Measurements from ENCODE around the gene UGT1A10. TPM values are rescaled to one million over a fixed set of nuclear protein-coding genes. Genes with fewer than 3 reads are reported as not detected.
"Not testable (repeated sequence)": the region's sequence is repeated elsewhere in the genome, so short reads cannot be mapped to it uniquely, and the experiment has no call there.

The UGT1A10 gene
- total RNA-seq, 2 experiments from 2014 or later: not detected

DNA sequence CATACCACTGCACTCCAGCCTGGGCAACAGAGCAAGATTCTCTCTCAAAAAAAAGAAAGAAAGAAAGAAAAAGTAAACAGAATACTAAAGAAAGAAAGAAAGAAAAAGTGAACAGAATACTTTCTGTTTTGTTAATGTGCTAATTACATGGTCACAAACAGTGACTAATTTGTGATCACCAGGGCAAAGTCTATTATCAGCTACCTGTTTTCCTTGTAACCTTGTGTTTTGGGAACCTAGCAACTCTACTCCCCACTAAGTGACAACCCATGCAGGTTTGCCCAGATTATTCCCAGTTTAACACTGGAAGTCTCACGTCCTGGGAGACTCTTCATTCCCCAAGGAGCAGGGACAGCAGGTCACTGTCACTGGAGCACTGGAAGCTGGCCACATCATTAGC is 18.8 kb downstream of the UGT1A10 start:
- intact Hi-C loops (cut with micrococcal nuclease): no loop called here
- no peaks in the 10 kb centered on the region for H3K9me3 Mint-ChIP-seq
- no peaks in the 10 kb centered on the region for H3K36me3 Mint-ChIP-seq (ENCODE audit: low read depth)
- ChIA-PET CTCF (no interaction called here), POLR2A (no interaction called here)
- H3K4me1 Mint-ChIP-seq (ENCODE audit: low read depth): no peaks in the 10 kb centered on the region
- H3K27me3 Mint-ChIP-seq: peaks cover 10% of the 10 kb centered on the region
- no peak for TF ChIP-seq CTCF (IDR thresholded peaks at IDR 0.05)
- no peak for DNase-seq
- ATAC-seq: no peak
- H3K27ac Mint-ChIP-seq: no peak overlapping the region
- no peak overlapping the region for H3K4me3 Mint-ChIP-seq

DNA sequence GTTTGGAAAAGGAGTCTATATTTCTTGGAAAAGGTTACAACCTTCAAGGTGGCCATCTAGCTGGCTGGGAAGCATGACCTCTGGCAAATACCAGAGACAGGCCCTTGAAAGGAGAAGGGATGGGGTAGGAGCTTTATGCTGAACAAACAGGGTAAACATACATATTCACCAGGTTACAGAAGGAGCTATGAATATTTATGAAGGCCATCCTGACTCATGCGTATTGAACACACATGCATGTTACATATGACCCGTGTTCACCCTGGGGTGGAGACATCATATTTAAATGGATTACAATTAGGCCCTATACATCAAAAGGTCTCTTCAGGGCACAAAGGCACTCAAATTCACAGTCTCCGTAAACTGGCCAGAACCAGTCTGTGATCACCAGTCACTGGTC is 19.7 kb downstream of the UGT1A10 start:
- H3K4me3 Mint-ChIP-seq; ATAC-seq; H3K9me3 Mint-ChIP-seq; H3K36me3 Mint-ChIP-seq (ENCODE audit: low read depth); DNase-seq; H3K4me1 Mint-ChIP-seq (ENCODE audit: low read depth); CTCF ChIA-PET; intact Hi-C loops (cut with micrococcal nuclease); H3K27ac Mint-ChIP-seq; POLR2A ChIA-PET: not testable (repeated sequence)
- peaks cover 10% of the 10 kb centered on the region for H3K27me3 Mint-ChIP-seq

GRCh38 chr2:233656443-233656842 is 20.2 kb downstream of the UGT1A10 start:
- peak; percentile 24 for ATAC-seq
- peaks cover 10% of the 10 kb centered on the region for H3K27me3 Mint-ChIP-seq
- ChIA-PET POLR2A (no interaction called here), CTCF (no interaction called here)
- H3K4me3 Mint-ChIP-seq: no peak overlapping the region
- intact Hi-C loops (cut with micrococcal nuclease): no loop called here
- no peaks in the 10 kb centered on the region for H3K4me1 Mint-ChIP-seq (ENCODE audit: low read depth)
- no peaks in the 10 kb centered on the region for H3K36me3 Mint-ChIP-seq (ENCODE audit: low read depth)
- TF ChIP-seq CTCF (IDR thresholded peaks at IDR 0.05): no peak
- peak; percentile 27 for DNase-seq
- no peaks in the 10 kb centered on the region for H3K9me3 Mint-ChIP-seq
- H3K27ac Mint-ChIP-seq: no peak overlapping the region

GRCh38 chr2:233658610-233659009 is 22.4 kb downstream of the UGT1A10 start:
- ChIA-PET POLR2A (no interaction called here), CTCF (no interaction called here)
- no peaks in the 10 kb centered on the region for H3K36me3 Mint-ChIP-seq (ENCODE audit: low read depth)
- no peaks in the 10 kb centered on the region for H3K9me3 Mint-ChIP-seq
- H3K27me3 Mint-ChIP-seq: peaks cover 12% of the 10 kb centered on the region
- TF ChIP-seq CTCF (IDR thresholded peaks at IDR 0.05): no peak
- no peak for DNase-seq
- no peak for ATAC-seq
- no peaks in the 10 kb centered on the region for H3K4me1 Mint-ChIP-seq (ENCODE audit: low read depth)
- intact Hi-C loops (cut with micrococcal nuclease): no loop called here
- no peak overlapping the region for H3K27ac Mint-ChIP-seq
- H3K4me3 Mint-ChIP-seq: no peak overlapping the region

DNA sequence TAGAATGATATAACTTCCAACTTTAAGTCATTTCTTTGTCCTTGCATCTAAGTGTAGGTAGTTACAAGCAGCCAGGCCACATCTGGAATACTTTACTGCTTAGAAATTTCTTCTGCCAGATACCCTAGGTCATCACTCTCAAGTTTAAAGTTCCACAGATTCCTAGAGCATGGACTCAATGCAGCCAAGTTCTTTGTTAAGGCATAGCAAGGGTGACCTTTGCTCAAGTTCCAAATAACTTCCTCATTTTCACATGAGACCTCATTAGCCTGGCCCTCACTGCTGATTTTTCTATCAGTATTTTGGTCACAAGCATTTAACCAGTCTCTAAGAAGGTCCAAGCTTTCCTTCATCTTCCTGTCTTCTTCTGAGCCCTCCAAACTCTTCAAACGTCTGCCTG is 27.7 kb downstream of the UGT1A10 start:
- H3K27ac Mint-ChIP-seq: no peak overlapping the region
- no peaks in the 10 kb centered on the region for H3K4me1 Mint-ChIP-seq (ENCODE audit: low read depth)
- H3K9me3 Mint-ChIP-seq: peaks cover 1% of the 10 kb centered on the region
- DNase-seq (no peak), ATAC-seq (no peak)
- intact Hi-C loops (cut with micrococcal nuclease): no loop called here
- POLR2A ChIA-PET: no interaction called here
- peaks cover 24% of the 10 kb centered on the region for H3K27me3 Mint-ChIP-seq
- no peaks in the 10 kb centered on the region for H3K36me3 Mint-ChIP-seq (ENCODE audit: low read depth)
- TF ChIP-seq CTCF (IDR thresholded peaks at IDR 0.05): no peak
- CTCF ChIA-PET: no interaction called here
- no peak overlapping the region for H3K4me3 Mint-ChIP-seq

DNA sequence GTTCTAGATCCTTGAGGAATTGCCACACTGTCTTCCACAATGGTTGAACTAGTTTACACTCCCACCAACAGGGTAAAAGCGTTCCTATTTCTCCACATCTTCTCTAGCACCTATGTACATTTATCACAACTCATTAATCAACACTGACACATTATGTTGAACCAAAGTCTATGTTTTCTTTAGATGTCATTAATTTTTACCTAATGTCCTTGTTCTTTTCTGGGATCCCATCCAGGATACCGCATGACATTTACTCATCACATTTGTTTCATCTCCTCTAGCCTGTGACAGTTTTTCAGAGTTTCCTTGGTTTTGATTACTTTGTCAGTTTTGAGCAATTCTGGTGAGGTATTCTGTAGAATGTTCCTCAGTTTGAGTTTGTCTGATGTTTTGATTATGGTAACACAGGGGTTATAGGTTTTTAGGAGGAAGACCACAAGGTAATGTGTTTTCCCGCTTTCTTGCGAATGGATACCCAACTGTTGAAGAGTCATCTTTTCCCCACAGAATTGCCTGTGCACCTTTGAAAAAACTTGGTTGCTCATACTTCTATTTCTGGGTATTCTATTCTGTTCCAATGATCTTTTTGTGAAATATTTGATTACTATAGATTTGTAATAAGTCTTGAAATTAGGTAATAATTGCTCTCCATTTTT is 32.5 kb downstream of the UGT1A10 start:
- DNase-seq (no peak), ATAC-seq (no peak)
- intact Hi-C loops (cut with micrococcal nuclease): no loop called here
- no peaks in the 10 kb centered on the region for H3K4me1 Mint-ChIP-seq (ENCODE audit: low read depth)
- H3K4me3 Mint-ChIP-seq: no peak overlapping the region
- TF ChIP-seq CTCF (IDR thresholded peaks at IDR 0.05): no peak
- CTCF ChIA-PET: no interaction called here
- peaks cover 1% of the 10 kb centered on the region for H3K9me3 Mint-ChIP-seq
- POLR2A ChIA-PET: no interaction called here
- H3K27ac Mint-ChIP-seq: no peak overlapping the region
- H3K36me3 Mint-ChIP-seq (ENCODE audit: low read depth): no peaks in the 10 kb centered on the region
- peaks cover 25% of the 10 kb centered on the region for H3K27me3 Mint-ChIP-seq

Data from activated CD8-positive, alpha-beta T cell treated with anti-CD3 and anti-CD28 coated beads for 36 hours (primary cell).